A549 (cell line): ENCODE measurements around the gene TTC33. TPM values are rescaled to one million over a fixed set of nuclear protein-coding genes. Genes with fewer than 3 reads are reported as not detected.

Experiments
- ATAC-seq, 2 experiments: fragments of 200-7000 bp in 1 of 2; fragments of >200 bp in 1 of 2; cut with Nextera tagmentation in 1 of 2; cut with Tn5 transposase in 1 of 2; 3 replicates each; pipeline versions ENCODE4 v1.8.0 to v1.9.1; 2018 to 2020; ENCODE audit warnings: mild to moderate bottlenecking in 1 of 2, moderate library complexity in 1 of 2
- CTCF ChIA-PET: fragments of 300-600 bp; sonication (Branson Sonifier 250); formaldehyde crosslinking; extraction: SDS; loops from one replicate; lab custom pipeline; 2021; ENCODE audit warnings: antibody characterized with exemption, inconsistent platforms; lab: Yijun Ruan, JAX
- POLR2A ChIA-PET: fragments of 350-600 bp; formaldehyde crosslinking; extraction: SDS; loops from one replicate; lab custom pipeline; 2021; ENCODE audit warnings: antibody characterized with exemption, inconsistent platforms; lab: Yijun Ruan, JAX
- DNase-seq, 2 experiments: peaks; one replicate each; pipeline versions ENCODE4 v3.0.0 to v3.0.0-alpha.2; 2011 to 2016; ENCODE audit warnings: low read depth in 1 of 2, low spot score in 1 of 2
- FAIRE-seq: peaks from 2 replicates; lab custom pipeline; 2011; peaks lifted over from hg19 to GRCh38; lab: Jason Lieb, UNC
- H3K27ac ChIP-seq, 2 experiments: fragments of >200 bp; sonication (Bioruptor Twin); formaldehyde crosslinking; 3 replicates each; pipeline ENCODE4 v1.5.1; 2016 to 2017
- H3K4me1 ChIP-seq: fragments of >200 bp; sonication (Bioruptor Twin); formaldehyde crosslinking; 3 replicates; pipeline ENCODE4 v1.6.1; 2016
- H3K4me2 ChIP-seq: fragments of >200 bp; sonication (Bioruptor Twin); formaldehyde crosslinking; 3 replicates; pipeline ENCODE4 v1.6.1; 2016
- H3K4me3 ChIP-seq: fragments of >200 bp; sonication (Bioruptor Twin); formaldehyde crosslinking; 3 replicates; pipeline ENCODE4 v1.5.1; 2016
- H3K9me3 ChIP-seq: fragments of >200 bp; sonication (Bioruptor Twin); formaldehyde crosslinking; 3 replicates; pipeline ENCODE4 v1.6.1; 2016
- ATOH8 ChIP-seq: fragments of 250-450 bp; sonication (Bioruptor Pico); IDR thresholded peaks from 2 replicates; pipeline ENCODE4 v1.5.0; 2020; ENCODE audit warnings: low read depth, mild to moderate bottlenecking, moderate library complexity
- BCL3 ChIP-seq: fragments of >200 bp; sonication (Bioruptor Twin); formaldehyde crosslinking; IDR thresholded peaks from 3 replicates; pipeline ENCODE4 v1.6.1; 2016
- CBX2 ChIP-seq: fragments of 200-600 bp; sonication (generic); IDR thresholded peaks from 2 replicates; pipeline ENCODE4 v1.6.1; 2016; ENCODE audit warnings: low read depth, mild to moderate bottlenecking, borderline replicate concordance
- CHD4 ChIP-seq: fragments of 200-600 bp; sonication (generic); IDR thresholded peaks from 2 replicates; pipeline ENCODE4 v1.6.1; 2016; ENCODE audit warnings: antibody characterized with exemption, mild to moderate bottlenecking, borderline replicate concordance
- EHF ChIP-seq: fragments of 250-450 bp; sonication (Bioruptor Pico); IDR thresholded peaks from 2 replicates; pipeline ENCODE4 v1.5.0; 2020; ENCODE audit warnings: mild to moderate bottlenecking
- EHMT2 ChIP-seq: fragments of 200-600 bp; sonication (generic); IDR thresholded peaks from 2 replicates; pipeline ENCODE4 v1.6.1; 2016; ENCODE audit warnings: antibody characterized with exemption, low read depth, mild to moderate bottlenecking, moderate library complexity
- EP300 ChIP-seq, 2 experiments: fragments of >200 bp; sonication (Bioruptor Twin); formaldehyde crosslinking; IDR thresholded peaks; 2 replicates in 1 of 2; 3 replicates in 1 of 2; pipeline ENCODE4 v1.6.1; 2016 to 2017
- FOSB ChIP-seq: fragments of 250-450 bp; sonication (Bioruptor Pico); IDR thresholded peaks from 2 replicates; pipeline ENCODE4 v1.5.0; 2020; ENCODE audit warnings: mild to moderate bottlenecking, moderate library complexity
- FOXS1 ChIP-seq: fragments of 250-450 bp; sonication (Bioruptor Pico); IDR thresholded peaks from 2 replicates; pipeline ENCODE4 v1.5.0; 2020; ENCODE audit warnings: mild to moderate bottlenecking, moderate library complexity
- GATA3 ChIP-seq: IDR thresholded peaks from 2 replicates; pipeline ENCODE4 v1.6.1; 2012; ENCODE audit warnings: borderline replicate concordance
- HEYL ChIP-seq: fragments of 250-450 bp; sonication (Bioruptor Pico); IDR thresholded peaks from 2 replicates; pipeline ENCODE4 v1.8.0; 2021; ENCODE audit warnings: mild to moderate bottlenecking, moderate library complexity
- HMGXB4 ChIP-seq: fragments of 250-450 bp; sonication (Bioruptor Pico); IDR thresholded peaks from 2 replicates; pipeline ENCODE4 v1.5.0; 2021; ENCODE audit warnings: mild to moderate bottlenecking, moderate library complexity, borderline replicate concordance
- HOXA7 ChIP-seq: fragments of 250-450 bp; sonication (Bioruptor Pico); IDR thresholded peaks from 2 replicates; pipeline ENCODE4 v1.5.0; 2020; ENCODE audit warnings: mild to moderate bottlenecking, moderate library complexity
- HOXB13 ChIP-seq: fragments of 250-450 bp; sonication (Bioruptor Pico); IDR thresholded peaks from 2 replicates; pipeline ENCODE4 v1.5.0; 2020; ENCODE audit warnings: low read depth, mild to moderate bottlenecking, moderate library complexity
- HOXB5 ChIP-seq: fragments of 250-450 bp; sonication (Bioruptor Pico); IDR thresholded peaks from 2 replicates; pipeline ENCODE4 v1.5.0; 2020; ENCODE audit warnings: mild to moderate bottlenecking, moderate library complexity
- KDM1A ChIP-seq: fragments of 200-600 bp; sonication (generic); IDR thresholded peaks from 2 replicates; pipeline ENCODE4 v1.6.1; 2016; ENCODE audit warnings: low read depth, mild to moderate bottlenecking
- KDM5A ChIP-seq: fragments of 200-600 bp; sonication (generic); IDR thresholded peaks from 2 replicates; pipeline ENCODE4 v1.6.1; 2016; ENCODE audit warnings: antibody characterized with exemption, mild to moderate bottlenecking
- MAX ChIP-seq: IDR thresholded peaks from 2 replicates; pipeline ENCODE4 v1.6.1; 2012
- MAZ ChIP-seq: fragments of 150-350 bp; IDR thresholded peaks from 2 replicates; pipeline ENCODE4 v1.6.1; 2014; ENCODE audit warnings: antibody characterized with exemption, low read depth, low read length, borderline replicate concordance
- MYC ChIP-seq: IDR thresholded peaks from 2 replicates; pipeline ENCODE4 v1.6.1; 2012; ENCODE audit warnings: mild to moderate bottlenecking, inconsistent platforms, low read length, improper control_type of control experiment, borderline replicate concordance
- NFE2L2 ChIP-seq: fragments of 150-350 bp; conservative IDR thresholded peaks from 2 replicates; pipeline ENCODE4 v1.6.1; 2014; ENCODE audit warnings: low read length
- POLR2AphosphoS2 ChIP-seq: conservative IDR thresholded peaks from 2 replicates; pipeline ENCODE4 v1.6.1; 2012; ENCODE audit warnings: low read length, improper control_type of control experiment, inconsistent platforms
- RAD21 ChIP-seq, 2 experiments: fragments of >200 bp in 1 of 2; sonication (Bioruptor Twin) in 1 of 2; formaldehyde crosslinking in 1 of 2; IDR thresholded peaks in 1 of 2; conservative IDR thresholded peaks in 1 of 2; 2 replicates in 1 of 2; 3 replicates in 1 of 2; pipeline ENCODE4 v1.6.1; 2012 to 2018; ENCODE audit warnings: inconsistent platforms in 1 of 2
- RARB ChIP-seq: fragments of 250-450 bp; sonication (Bioruptor Pico); IDR thresholded peaks from 2 replicates; pipeline ENCODE4 v1.8.0; 2021; ENCODE audit warnings: mild to moderate bottlenecking, moderate library complexity
- RCOR1 ChIP-seq: fragments of 150-350 bp; IDR thresholded peaks from 2 replicates; pipeline ENCODE4 v1.6.1; 2014; ENCODE audit warnings: antibody characterized with exemption, low read length, low read depth
- REST ChIP-seq: fragments of 200-600 bp; sonication (generic); IDR thresholded peaks from 2 replicates; pipeline ENCODE4 v1.6.1; 2016; ENCODE audit warnings: antibody characterized with exemption, mild to moderate bottlenecking, moderate library complexity
- SMC3 ChIP-seq: fragments of >200 bp; sonication (Bioruptor Twin); formaldehyde crosslinking; IDR thresholded peaks from 3 replicates; pipeline ENCODE4 v1.6.1; 2018; ENCODE audit warnings: inconsistent platforms
- SREBF2 ChIP-seq: fragments of 450-650 bp; IDR thresholded peaks from 2 replicates; pipeline ENCODE4 v1.6.1; 2014; ENCODE audit warnings: mild to moderate bottlenecking, moderate library complexity
- USF2 ChIP-seq: fragments of 450-650 bp; IDR thresholded peaks from 2 replicates; pipeline ENCODE4 v1.6.1; 2014; ENCODE audit warnings: antibody characterized with exemption
- ZC3H11A ChIP-seq: fragments of 450-650 bp; IDR thresholded peaks from 2 replicates; pipeline ENCODE4 v1.6.1; 2014; ENCODE audit warnings: antibody characterized with exemption, mild to moderate bottlenecking
- WGBS: methylation state at CpG from one replicate; pipeline ENCODE4 v1.1.6; 2017; ENCODE audit errors: missing lambda C conversion rate; 5-methylcytosine and 5-hydroxymethylcytosine counted together
- polyA minus RNA-seq: library from RNA; depleted of rRNA, polyadenylated mRNA; stranded (reverse); fragments of >200 nt; gene quantifications from 2 replicates; pipeline ENCODE4 v1.2.3, GENCODE V29; 2011; rRNA and poly(A)+ RNA removed
- polyA plus RNA-seq, 4 experiments: library from polyadenylated mRNA; depleted of rRNA in 3 of 4; stranded (reverse); fragments of >200 nt; fragmentation: RNase III in 1 of 4; extraction: RNeasy Plus Mini Kit Qiagen cat#74134 plus additional on column Dnase treatment in 1 of 4; gene quantifications; 2 replicates in 3 of 4; 3 replicates in 1 of 4; pipeline ENCODE4 v1.2.3, GENCODE V29; 2011 to 2017

The TTC33 gene
- polyA plus RNA-seq (2011; rRNA removed) (13.5 and 19.8 TPM in 2 replicates), polyA plus RNA-seq (2017; fragmentation: RNase III; extraction: RNeasy Plus Mini Kit Qiagen cat#74134 plus additional on column Dnase treatment) (15.4 to 17.1 TPM (median 15.7 TPM) in 3 replicates), polyA minus RNA-seq (4.8 and 5.9 TPM in 2 replicates)
- polyA plus RNA-seq (2012; cell fraction: cytosol; rRNA removed) = 2.4 and 2.6 TPM in 2 replicates
- polyA plus RNA-seq (2012; cell fraction: nucleus; rRNA removed) = 0.86 and 0.88 TPM in 2 replicates

GRCh38 chr5:40755407-40756365 is at the start of gene TTC33:
Gene TTC33, minus strand, starts transcription at chr5:40755961. Its CDS starts 8,943 bp downstream, at chr5:40747018.
- Histone ChIP-seq H3K4me1 (peaks cover 13% of the 10 kb centered on the region), H3K4me2 (peak within 1 kb of the TSS; percentile 82), H3K4me3 (peak within 1 kb of the TSS; percentile 68), H3K9me3 (no peaks in the 10 kb centered on the region), H3K27ac (peak within 1 kb of the TSS; percentile 77 to 94)
- WGBS = 9% methylated on average over 74 of the region's 80 CpGs
- DNase-seq (peak; percentile 96), FAIRE-seq (no peak), ATAC-seq (peak; percentile 90 to 96)
- ChIA-PET CTCF (interaction anchor here (0.7 to 1.7 kb wide), 8 partner anchors 11 to 219 kb away, joined by 3 to 5 read pairs (median 3); no protein-coding TSS in a partner anchor), POLR2A (interaction anchor here (0.5 kb wide), 1 partner anchor 725 kb away, joined by 3 read pairs; no protein-coding TSS in a partner anchor)
- TF ChIP-seq RCOR1 = no peak
- TF ChIP-seq USF2 = no peak
- no peak for TF ChIP-seq GATA3
- TF ChIP-seq SMC3 = peak; percentile 57
- TF ChIP-seq CHD4 = no peak
- no peak for TF ChIP-seq RARB (CRISPR knock-in tag)
- peak; percentile 29 to 45; a peak in 4 of 5 replicates for TF ChIP-seq RAD21 (conservative IDR thresholded peaks at IDR 0.05 in 1 of 2, IDR thresholded peaks at IDR 0.05 in 1 of 2)
- TF ChIP-seq HMGXB4 (CRISPR knock-in tag) = no peak
- TF ChIP-seq NFE2L2 = no peak
- no peak for TF ChIP-seq HOXB5 (CRISPR knock-in tag)
- TF ChIP-seq FOSB (CRISPR knock-in tag) = no peak
- TF ChIP-seq EP300 (IDR thresholded peaks at IDR 0.05) = no peak
- no peak for TF ChIP-seq SREBF2
- no peak for TF ChIP-seq ATOH8 (CRISPR knock-in tag)
- no peak for TF ChIP-seq ZC3H11A
- 0 out of 2 replicates have a peak, but pooled peaks have one; percentile 22 for TF ChIP-seq HOXB13 (CRISPR knock-in tag)
- TF ChIP-seq FOXS1 (CRISPR knock-in tag) = no peak
- no peak for TF ChIP-seq KDM5A
- no peak for TF ChIP-seq HEYL (CRISPR knock-in tag)
- TF ChIP-seq MAX = peak; percentile 99
- TF ChIP-seq REST = no peak
- no peak for TF ChIP-seq MAZ
- no peak for TF ChIP-seq EHF
- no peak for TF ChIP-seq KDM1A
- TF ChIP-seq BCL3 = no peak
- TF ChIP-seq POLR2AphosphoS2 = no peak
- TF ChIP-seq EHMT2 = no peak
- no peak for TF ChIP-seq HOXA7 (CRISPR knock-in tag)
- no peak for TF ChIP-seq CBX2
- TF ChIP-seq MYC = peak; percentile 98
